CD14-positive monocyte (primary cell): ENCODE results near the gene TARS3. TPM values are rescaled to one million over a fixed set of nuclear protein-coding genes. Genes with fewer than 3 reads are reported as not detected.

Source experiments
- DNase-seq, 3 donors: peaks; one replicate each; pipeline ENCODE4 v3.0.0-alpha.2; 2011 to 2022
- H2AFZ ChIP-seq: 2 replicates; pipeline ENCODE4 v1.6.0; 2012; ENCODE audit warnings: mild to moderate bottlenecking, low read depth, low read length, inconsistent platforms; ENCODE audit not compliant: insufficient read depth, poor library complexity, severe bottlenecking
- H3K27ac ChIP-seq, 2 donors: 1 replicate in 1 of 2; 2 replicates in 1 of 2; pipeline ENCODE4 v1.5.1; 2012 to 2013; ENCODE audit warnings: low read length in 2 of 2, control low read depth in 1 of 2, inconsistent platforms in 1 of 2, low read depth in 1 of 2, mild to moderate bottlenecking in 1 of 2
- H3K27me3 ChIP-seq, 2 donors: one replicate each; pipeline versions ENCODE4 v1.6.0 to v1.6.1; 2011 to 2013; ENCODE audit warnings: low read length in 2 of 2; ENCODE audit not compliant: control insufficient read depth in 2 of 2, insufficient read depth in 2 of 2
- H3K36me3 ChIP-seq, 2 donors: replicated peaks in 1 of 2; 1 replicate in 1 of 2; 2 replicates in 1 of 2; pipeline versions ENCODE4 v1.5.1 to v1.6.1; 2012 to 2013; ENCODE audit warnings: low read length in 2 of 2, control low read depth in 1 of 2, inconsistent platforms in 1 of 2, mild to moderate bottlenecking in 1 of 2; ENCODE audit not compliant: insufficient read depth in 2 of 2, control insufficient read depth in 1 of 2
- H3K4me1 ChIP-seq, 2 donors: 1 replicate in 1 of 2; 2 replicates in 1 of 2; pipeline versions ENCODE4 v1.5.1 to v1.6.1; 2012 to 2013; ENCODE audit warnings: low read length in 2 of 2, control low read depth in 1 of 2, inconsistent platforms in 1 of 2, mild to moderate bottlenecking in 1 of 2, moderate library complexity in 1 of 2; ENCODE audit not compliant: insufficient read depth in 2 of 2, control insufficient read depth in 1 of 2
- H3K4me2 ChIP-seq: replicated peaks from 2 replicates; pipeline ENCODE3; 2012; ENCODE audit warnings: low read length, moderate library complexity, mild to moderate bottlenecking; ENCODE audit not compliant: poor library complexity, severe bottlenecking; ENCODE audit errors: extremely low read depth
- H3K4me3 ChIP-seq, 3 experiments: fragments of 200-600 bp in 1 of 3; sonication (generic) in 1 of 3; replicated peaks in 1 of 3; 1 replicate in 2 of 3; 2 replicates in 1 of 3; pipeline ENCODE4 v1.5.1; 2011 to 2013; ENCODE audit warnings: low read length in 3 of 3, mild to moderate bottlenecking in 3 of 3, control low read depth in 2 of 3, low read depth in 2 of 3, inconsistent platforms in 1 of 3, moderate library complexity in 1 of 3
- H3K79me2 ChIP-seq: 2 replicates; pipeline ENCODE4 v1.6.0; 2012; ENCODE audit warnings: mild to moderate bottlenecking, control low read depth, inconsistent platforms, low read length, moderate library complexity; ENCODE audit not compliant: insufficient read depth
- H3K9ac ChIP-seq: 2 replicates; pipeline ENCODE4 v1.6.0; 2017; ENCODE audit warnings: low read length, mild to moderate bottlenecking; ENCODE audit not compliant: insufficient read depth, poor library complexity, severe bottlenecking
- H3K9me3 ChIP-seq, 2 donors: replicated peaks in 1 of 2; 1 replicate in 1 of 2; 2 replicates in 1 of 2; pipeline versions ENCODE4 v1.5.1 to v1.6.1; 2012 to 2013; ENCODE audit warnings: low read length in 2 of 2, control low read depth in 1 of 2; ENCODE audit not compliant: control insufficient read depth in 1 of 2, insufficient read depth in 1 of 2
- H4K20me1 ChIP-seq: 2 replicates; pipeline ENCODE4 v1.6.0; 2012; ENCODE audit warnings: mild to moderate bottlenecking, low read length, control low read depth, moderate library complexity; ENCODE audit not compliant: insufficient read depth
- H3K27ac Mint-ChIP-seq, 7 donors: one replicate each; pipeline ENCODE4 v1.8.0; 2020; ENCODE audit warnings: mild to moderate bottlenecking in 7 of 7, mixed read lengths in 7 of 7, moderate library complexity in 6 of 7, inconsistent platforms in 2 of 7
- H3K27me3 Mint-ChIP-seq, 3 donors: one replicate each; pipeline ENCODE4 v1.8.0; 2021 to 2022; ENCODE audit warnings: low read depth in 3 of 3, mild to moderate bottlenecking in 3 of 3, mixed read lengths in 3 of 3, moderate library complexity in 3 of 3, inconsistent platforms in 1 of 3
- H3K36me3 Mint-ChIP-seq, 2 donors: one replicate each; pipeline ENCODE4 v1.8.0; 2020; ENCODE audit warnings: mixed read lengths in 2 of 2, inconsistent platforms in 1 of 2, mild to moderate bottlenecking in 1 of 2
- H3K4me1 Mint-ChIP-seq: one replicate; pipeline ENCODE4 v1.8.0; 2020; ENCODE audit warnings: mild to moderate bottlenecking, mixed read lengths
- H3K4me3 Mint-ChIP-seq, 2 donors: one replicate each; pipeline ENCODE4 v1.8.0; 2020; ENCODE audit warnings: mild to moderate bottlenecking in 2 of 2, mixed read lengths in 2 of 2, moderate library complexity in 1 of 2
- H3K9me3 Mint-ChIP-seq, 7 donors: one replicate each; pipeline ENCODE4 v1.8.0; 2020 to 2022; ENCODE audit warnings: mixed read lengths in 7 of 7, mild to moderate bottlenecking in 6 of 7, moderate library complexity in 6 of 7, inconsistent platforms in 2 of 7
- WGBS: methylation state at CpG from one replicate; pipeline ENCODE4 v1.1.5; 2013; ENCODE audit warnings: missing lambda C conversion rate; ENCODE audit not compliant: insufficient coverage; 5-methylcytosine and 5-hydroxymethylcytosine counted together
- intact Hi-C, 2 donors: fragments of 100-400 bp; cut with micrococcal nuclease; formaldehyde crosslinking; loops; one replicate each; pipeline versions ENCODE4 v1.15.0 to v1.15.1; 2023
- polyA plus RNA-seq, 3 donors: library from polyadenylated mRNA; depleted of rRNA in 1 of 3; unstranded in 2 of 3; stranded (reverse) in 1 of 3; fragments of 300-500 nt in 2 of 3; fragments of >200 nt in 1 of 3; fragmentation: Illumina TruSeq in 2 of 3; gene quantifications; 1 replicate in 2 of 3; 2 replicates in 1 of 3; pipeline ENCODE4 v1.2.3, GENCODE V29; 2012 to 2021
- TF ChIP-seq, protein P1 (sequence below): fragments of 200-600 bp; IDR thresholded peaks from one replicate; pipeline ENCODE4 v1.8.0; 2022; ENCODE audit warnings: antibody characterized with exemption, mild to moderate bottlenecking

Gene TARS3
- polyA plus RNA-seq, 3 donors, result 1.3 to 2.4 (median 1.8) TPM

DNA sequence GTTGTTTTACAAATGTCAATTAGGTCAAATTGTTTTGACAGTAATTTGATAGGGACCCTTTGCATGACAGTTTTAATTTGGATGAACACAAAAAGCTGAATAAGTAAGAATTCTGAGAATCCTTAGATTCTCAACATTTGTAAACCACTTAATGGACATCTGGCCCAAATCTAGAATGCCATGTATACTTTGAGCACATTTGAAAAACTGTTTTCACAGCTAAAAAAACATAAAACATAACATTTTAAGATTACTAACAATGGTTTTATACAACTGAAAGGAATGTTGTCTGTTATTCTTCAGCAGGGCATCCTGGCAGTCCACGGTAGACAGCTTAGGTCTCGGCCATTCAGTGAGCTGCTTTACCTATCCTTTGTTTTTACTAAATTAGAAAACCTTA lies 37.6 kb downstream of the TARS3 start:
- Histone ChIP-seq H3K27me3 (no peaks in the 10 kb centered on the region), H2AFZ (no peak overlapping the region), H3K4me1 (no peaks in the 10 kb centered on the region), H3K9ac (no peak overlapping the region), H3K36me3 (no peaks in the 10 kb centered on the region), H3K4me3 (no peak overlapping the region), H4K20me1 (no peaks in the 10 kb centered on the region), H3K79me2 (no peaks in the 10 kb centered on the region), H3K4me2 (no peak overlapping the region), H3K9me3 (no peaks in the 10 kb centered on the region), H3K27ac (no peak overlapping the region)
- H3K4me3 Mint-ChIP-seq, result no peak overlapping the region
- no peak overlapping the region for H3K27ac Mint-ChIP-seq
- TF ChIP-seq, protein P1, sequence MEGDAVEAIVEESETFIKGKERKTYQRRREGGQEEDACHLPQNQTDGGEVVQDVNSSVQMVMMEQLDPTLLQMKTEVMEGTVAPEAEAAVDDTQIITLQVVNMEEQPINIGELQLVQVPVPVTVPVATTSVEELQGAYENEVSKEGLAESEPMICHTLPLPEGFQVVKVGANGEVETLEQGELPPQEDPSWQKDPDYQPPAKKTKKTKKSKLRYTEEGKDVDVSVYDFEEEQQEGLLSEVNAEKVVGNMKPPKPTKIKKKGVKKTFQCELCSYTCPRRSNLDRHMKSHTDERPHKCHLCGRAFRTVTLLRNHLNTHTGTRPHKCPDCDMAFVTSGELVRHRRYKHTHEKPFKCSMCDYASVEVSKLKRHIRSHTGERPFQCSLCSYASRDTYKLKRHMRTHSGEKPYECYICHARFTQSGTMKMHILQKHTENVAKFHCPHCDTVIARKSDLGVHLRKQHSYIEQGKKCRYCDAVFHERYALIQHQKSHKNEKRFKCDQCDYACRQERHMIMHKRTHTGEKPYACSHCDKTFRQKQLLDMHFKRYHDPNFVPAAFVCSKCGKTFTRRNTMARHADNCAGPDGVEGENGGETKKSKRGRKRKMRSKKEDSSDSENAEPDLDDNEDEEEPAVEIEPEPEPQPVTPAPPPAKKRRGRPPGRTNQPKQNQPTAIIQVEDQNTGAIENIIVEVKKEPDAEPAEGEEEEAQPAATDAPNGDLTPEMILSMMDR, result no peak
- H3K36me3 Mint-ChIP-seq, result peaks cover 20 to 40% of the 10 kb centered on the region in 2 donors
- DNase-seq, result no peak
- H3K27me3 Mint-ChIP-seq, result no peaks in the 10 kb centered on the region
- no CpG with 5 or more reads among the region's 2 CpGs for WGBS
- H3K9me3 Mint-ChIP-seq, result no peaks in the 10 kb centered on the region
- no peaks in the 10 kb centered on the region for H3K4me1 Mint-ChIP-seq
- intact Hi-C loops, result no loop called here

DNA sequence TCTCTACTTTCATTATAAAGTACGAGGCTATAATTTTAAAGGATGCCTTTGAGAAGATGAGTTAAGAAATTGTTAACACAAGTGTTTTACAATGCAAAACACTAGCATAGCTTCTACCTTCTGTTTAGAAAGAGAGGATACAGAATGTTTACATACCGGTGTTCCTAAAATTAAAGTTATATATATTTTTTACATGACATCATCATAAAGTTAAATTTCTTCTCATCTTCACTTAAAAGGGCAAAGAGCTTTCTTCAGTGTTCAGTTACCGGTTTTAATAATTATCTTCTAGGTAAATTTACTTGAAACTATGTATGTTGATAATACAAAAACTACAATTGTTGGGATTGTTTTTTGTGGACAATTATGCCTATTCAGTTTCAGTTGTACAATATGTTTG lies 39.4 kb downstream of the TARS3 start:
- no peaks in the 10 kb centered on the region for H3K9me3 ChIP-seq
- no peaks in the 10 kb centered on the region for H3K27me3 ChIP-seq
- Mint-ChIP-seq H3K4me1 (no peaks in the 10 kb centered on the region), H3K9me3 (no peaks in the 10 kb centered on the region), H3K36me3 (peaks cover 25 to 44% of the 10 kb centered on the region in 2 donors), H3K27me3 (no peaks in the 10 kb centered on the region), H3K4me3 (no peak overlapping the region), H3K27ac (no peak overlapping the region)
- no peak for DNase-seq
- no peak overlapping the region for H3K27ac ChIP-seq
- WGBS, result no CpG with 5 or more reads among the region's 3 CpGs
- intact Hi-C loops, result no loop called here
- TF ChIP-seq, protein P1, result no peak
- peaks cover 0 to 3% of the 10 kb centered on the region in 2 donors for H3K36me3 ChIP-seq
- H4K20me1 ChIP-seq, result no peaks in the 10 kb centered on the region
- H3K4me3 ChIP-seq, result no peak overlapping the region
- no peaks in the 10 kb centered on the region for H3K79me2 ChIP-seq
- no peak overlapping the region for H2AFZ ChIP-seq
- H3K4me1 ChIP-seq, result no peaks in the 10 kb centered on the region
- H3K9ac ChIP-seq, result no peak overlapping the region
- no peak overlapping the region for H3K4me2 ChIP-seq
